GM12892 (cell line): Measurements from ENCODE around the gene ZC3H7B.

Experiments
- POLR2A ChIP-seq: IDR thresholded peaks from 2 replicates; pipeline ENCODE4 v1.6.1; 2011; ENCODE audit warnings: low read depth, low read length, control low read depth
- POLR2AphosphoS5 ChIP-seq: IDR thresholded peaks from 2 replicates; pipeline ENCODE4 v1.6.1; 2011; ENCODE audit warnings: low read depth, low read length, control low read depth
- TAF1 ChIP-seq: IDR thresholded peaks from 2 replicates; pipeline ENCODE4 v1.6.1; 2011; ENCODE audit warnings: low read depth, mild to moderate bottlenecking, control low read depth, low read length, borderline replicate concordance

DNA sequence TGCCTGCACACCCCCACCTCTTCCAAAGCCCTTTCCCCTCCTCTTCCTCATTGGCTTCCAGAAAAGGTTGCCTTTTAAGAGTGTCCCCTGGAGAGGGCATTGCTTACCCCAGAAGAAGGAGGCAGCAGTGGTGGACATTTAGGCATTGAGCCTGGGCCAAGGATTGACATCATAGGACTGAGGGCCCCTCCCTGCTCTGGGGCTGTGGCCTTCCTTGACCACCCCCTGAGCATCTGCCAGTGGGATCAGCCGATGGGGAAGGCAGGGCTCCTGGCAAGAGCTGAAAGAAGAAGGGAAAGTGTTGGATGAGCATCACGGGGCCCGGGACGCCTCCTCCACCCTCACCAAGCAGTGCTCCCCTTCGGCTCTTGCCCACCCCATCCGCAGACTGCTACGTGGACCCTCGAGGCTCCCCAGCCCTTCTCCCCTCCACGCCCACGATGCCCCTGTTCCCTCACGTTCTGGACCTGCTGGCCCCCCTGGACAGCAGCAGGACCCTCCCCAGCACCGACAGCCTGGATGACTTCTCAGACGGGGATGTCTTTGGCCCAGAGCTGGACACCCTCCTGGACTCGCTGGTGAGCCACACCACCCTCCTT, 37.4 kb downstream of the ZC3H7B start:
- no peak for TF ChIP-seq POLR2AphosphoS5
- TF ChIP-seq TAF1 = no peak
- TF ChIP-seq POLR2A = no peak
